Measurements from ENCODE around the gene B3GALT6.
A peak's percentile ranks its signal among the peaks of the same experiment; 100 is the strongest.

Gene B3GALT6

GRCh38 chr1:1278620-1279019, 46.6 kb downstream of the B3GALT6 start:
- DNase-seq (ENCODE audit: low read depth), result no peak
- no peak overlapping the region for H3K4me3 ChIP-seq (replicated peaks; ENCODE audit: low read depth, low read length)
- TF ChIP-seq CTCF (IDR thresholded peaks at IDR 0.05; ENCODE audit: low read length, missing control alignments), result no peak

GRCh38 chr1:1279028-1279427, 47.0 kb downstream of the B3GALT6 start:
- no peak for TF ChIP-seq CTCF (IDR thresholded peaks at IDR 0.05; ENCODE audit: low read length, missing control alignments)
- no peak for DNase-seq (ENCODE audit: low read depth)
- no peak overlapping the region for H3K4me3 ChIP-seq (replicated peaks; ENCODE audit: low read depth, low read length)

- DNase-seq (ENCODE audit: low read depth), result no peak
- no peak for TF ChIP-seq CTCF (IDR thresholded peaks at IDR 0.05; ENCODE audit: low read length, missing control alignments)
- H3K4me3 ChIP-seq (replicated peaks; ENCODE audit: low read depth, low read length), result no peak overlapping the region
Measured at GRCh38 chr1:1280782-1281481, 48.9 kb downstream of the B3GALT6 start.

GRCh38 chr1:1281533-1282321, 49.7 kb downstream of the B3GALT6 start:
- no peak for TF ChIP-seq CTCF (IDR thresholded peaks at IDR 0.05; ENCODE audit: low read length, missing control alignments)
- no peak overlapping the region for H3K4me3 ChIP-seq (replicated peaks; ENCODE audit: low read depth, low read length)
- DNase-seq (ENCODE audit: low read depth), result peak; percentile 53

GRCh38 chr1:1282998-1283397, 51.0 kb downstream of the B3GALT6 start:
- TF ChIP-seq CTCF (IDR thresholded peaks at IDR 0.05; ENCODE audit: low read length, missing control alignments), result no peak
- DNase-seq (ENCODE audit: low read depth), result no peak
- H3K4me3 ChIP-seq (replicated peaks; ENCODE audit: low read depth, low read length), result no peak overlapping the region

GRCh38 chr1:1283821-1284220, 51.8 kb downstream of the B3GALT6 start:
- no peak for TF ChIP-seq CTCF (IDR thresholded peaks at IDR 0.05; ENCODE audit: low read length, missing control alignments)
- H3K4me3 ChIP-seq (replicated peaks; ENCODE audit: low read depth, low read length), result no peak overlapping the region
- DNase-seq (ENCODE audit: low read depth), result no peak
